Chondrocyte (in vitro differentiated cells): ENCODE data around the gene HOXC5. TPM values are rescaled to one million over a fixed set of nuclear protein-coding genes. Genes with fewer than 3 reads are reported as not detected.

ENCODE experiments used
- DNase-seq: peaks from one replicate; pipeline ENCODE4 v3.0.0; 2021; ENCODE audit warnings: mixed read lengths, low spot score
- H3K27ac Mint-ChIP-seq: one replicate; pipeline ENCODE4 v1.8.0; 2021; ENCODE audit warnings: mild to moderate bottlenecking, moderate library complexity, mixed read lengths; ENCODE audit not compliant: unreplicated experiment
- H3K27me3 Mint-ChIP-seq: 2 replicates; pipeline ENCODE4 v1.8.0; 2021; ENCODE audit warnings: low read depth, mixed read lengths
- H3K36me3 Mint-ChIP-seq: 2 replicates; pipeline ENCODE4 v1.8.0; 2021; ENCODE audit warnings: low read depth, mixed read lengths
- H3K4me1 Mint-ChIP-seq: 2 replicates; pipeline ENCODE4 v1.8.0; 2021; ENCODE audit warnings: low read depth, mild to moderate bottlenecking, mixed read lengths
- H3K4me3 Mint-ChIP-seq: one replicate; pipeline ENCODE4 v1.8.0; 2021; ENCODE audit warnings: mild to moderate bottlenecking, moderate library complexity, mixed read lengths; ENCODE audit not compliant: unreplicated experiment
- H3K9me3 Mint-ChIP-seq: 2 replicates; pipeline ENCODE4 v1.8.0; 2021; ENCODE audit warnings: low read depth, mixed read lengths
- total RNA-seq: library from RNA; stranded (reverse); gene quantifications from 3 replicates; pipeline ENCODE4 v1.2.1, GENCODE V29; 2021
- TF ChIP-seq, protein P1 (sequence below): fragments of 200-600 bp; sonication (generic); IDR thresholded peaks from 2 replicates; pipeline ENCODE4 v1.5.0; 2021; ENCODE audit warnings: antibody characterized with exemption, mild to moderate bottlenecking, moderate library complexity

The HOXC5 gene
- total RNA-seq, 1 donor from 2014 or later = not detected

DNA sequence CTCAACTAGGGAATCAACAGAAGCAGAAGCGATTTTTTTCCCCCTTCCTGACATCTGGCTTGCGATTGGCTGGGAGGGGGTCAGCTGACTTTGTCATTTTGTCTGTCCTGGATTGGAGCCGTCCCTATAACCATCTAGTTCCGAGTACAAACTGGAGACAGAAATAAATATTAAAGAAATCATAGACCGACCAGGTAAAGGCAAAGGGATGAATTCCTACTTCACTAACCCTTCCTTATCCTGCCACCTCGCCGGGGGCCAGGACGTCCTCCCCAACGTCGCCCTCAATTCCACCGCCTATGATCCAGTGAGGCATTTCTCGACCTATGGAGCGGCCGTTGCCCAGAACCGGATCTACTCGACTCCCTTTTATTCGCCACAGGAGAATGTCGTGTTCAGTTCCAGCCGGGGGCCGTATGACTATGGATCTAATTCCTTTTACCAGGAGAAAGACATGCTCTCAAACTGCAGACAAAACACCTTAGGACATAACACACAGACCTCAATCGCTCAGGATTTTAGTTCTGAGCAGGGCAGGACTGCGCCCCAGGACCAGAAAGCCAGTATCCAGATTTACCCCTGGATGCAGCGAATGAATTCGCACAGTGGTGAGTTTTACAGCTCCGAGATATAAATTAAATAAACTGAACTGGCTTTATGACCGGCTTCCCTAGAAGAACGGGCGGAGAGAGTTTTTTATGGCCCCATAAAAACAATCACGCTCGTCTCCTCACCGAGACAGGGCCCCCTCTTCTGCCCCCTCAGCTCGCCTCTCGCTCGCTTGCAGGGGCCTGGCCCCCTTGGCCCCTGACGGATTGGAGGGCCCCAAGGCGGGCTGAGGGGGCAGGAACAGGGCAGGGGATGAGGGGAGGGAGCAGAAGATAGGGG, 4.3 kb upstream of the HOXC5 start, which contains the start of gene HOXC6:
HOXC6 (plus strand) TSS at position 127 of the 888 bp plus-strand sequence; CDS start at position 209, 82 bp downstream.
- no peak for DNase-seq
- Mint-ChIP-seq H3K27me3 (peaks cover 81% of the 10 kb centered on the region), H3K27ac (no peak within 1 kb of the TSS), H3K4me1 (peaks cover 16% of the 10 kb centered on the region), H3K4me3 (no peak within 1 kb of the TSS), H3K9me3 (peaks cover 3% of the 10 kb centered on the region), H3K36me3 (peaks cover 9% of the 10 kb centered on the region)
- TF ChIP-seq, protein P1, sequence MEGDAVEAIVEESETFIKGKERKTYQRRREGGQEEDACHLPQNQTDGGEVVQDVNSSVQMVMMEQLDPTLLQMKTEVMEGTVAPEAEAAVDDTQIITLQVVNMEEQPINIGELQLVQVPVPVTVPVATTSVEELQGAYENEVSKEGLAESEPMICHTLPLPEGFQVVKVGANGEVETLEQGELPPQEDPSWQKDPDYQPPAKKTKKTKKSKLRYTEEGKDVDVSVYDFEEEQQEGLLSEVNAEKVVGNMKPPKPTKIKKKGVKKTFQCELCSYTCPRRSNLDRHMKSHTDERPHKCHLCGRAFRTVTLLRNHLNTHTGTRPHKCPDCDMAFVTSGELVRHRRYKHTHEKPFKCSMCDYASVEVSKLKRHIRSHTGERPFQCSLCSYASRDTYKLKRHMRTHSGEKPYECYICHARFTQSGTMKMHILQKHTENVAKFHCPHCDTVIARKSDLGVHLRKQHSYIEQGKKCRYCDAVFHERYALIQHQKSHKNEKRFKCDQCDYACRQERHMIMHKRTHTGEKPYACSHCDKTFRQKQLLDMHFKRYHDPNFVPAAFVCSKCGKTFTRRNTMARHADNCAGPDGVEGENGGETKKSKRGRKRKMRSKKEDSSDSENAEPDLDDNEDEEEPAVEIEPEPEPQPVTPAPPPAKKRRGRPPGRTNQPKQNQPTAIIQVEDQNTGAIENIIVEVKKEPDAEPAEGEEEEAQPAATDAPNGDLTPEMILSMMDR = no peak

DNA sequence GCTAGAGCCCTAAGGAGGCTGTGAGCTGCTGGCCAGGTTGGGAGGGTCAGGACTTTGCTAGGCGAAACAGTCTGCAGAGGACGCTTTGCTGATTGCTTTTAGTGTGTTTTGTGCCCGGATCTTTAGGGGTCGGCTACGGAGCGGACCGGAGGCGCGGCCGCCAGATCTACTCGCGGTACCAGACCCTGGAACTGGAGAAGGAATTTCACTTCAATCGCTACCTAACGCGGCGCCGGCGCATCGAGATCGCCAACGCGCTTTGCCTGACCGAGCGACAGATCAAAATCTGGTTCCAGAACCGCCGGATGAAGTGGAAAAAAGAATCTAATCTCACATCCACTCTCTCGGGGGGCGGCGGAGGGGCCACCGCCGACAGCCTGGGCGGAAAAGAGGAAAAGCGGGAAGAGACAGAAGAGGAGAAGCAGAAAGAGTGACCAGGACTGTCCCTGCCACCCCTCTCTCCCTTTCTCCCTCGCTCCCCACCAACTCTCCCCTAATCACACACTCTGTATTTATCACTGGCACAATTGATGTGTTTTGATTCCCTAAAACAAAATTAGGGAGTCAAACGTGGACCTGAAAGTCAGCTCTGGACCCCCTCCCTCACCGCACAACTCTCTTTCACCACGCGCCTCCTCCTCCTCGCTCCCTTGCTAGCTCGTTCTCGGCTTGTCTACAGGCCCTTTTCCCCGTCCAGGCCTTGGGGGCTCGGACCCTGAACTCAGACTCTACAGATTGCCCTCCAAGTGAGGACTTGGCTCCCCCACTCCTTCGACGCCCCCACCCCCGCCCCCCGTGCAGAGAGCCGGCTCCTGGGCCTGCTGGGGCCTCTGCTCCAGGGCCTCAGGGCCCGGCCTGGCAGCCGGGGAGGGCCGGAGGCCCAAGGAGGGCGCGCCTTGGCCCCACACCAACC, 3.1 kb upstream of the HOXC5 start:
- peaks cover 3% of the 10 kb centered on the region for H3K9me3 Mint-ChIP-seq
- peaks cover 9% of the 10 kb centered on the region for H3K36me3 Mint-ChIP-seq
- H3K27ac Mint-ChIP-seq = no peak overlapping the region
- H3K4me3 Mint-ChIP-seq = no peak overlapping the region
- peaks cover 75% of the 10 kb centered on the region for H3K27me3 Mint-ChIP-seq
- DNase-seq = no peak
- H3K4me1 Mint-ChIP-seq = peaks cover 19% of the 10 kb centered on the region
- TF ChIP-seq, protein P1 = no peak

DNA sequence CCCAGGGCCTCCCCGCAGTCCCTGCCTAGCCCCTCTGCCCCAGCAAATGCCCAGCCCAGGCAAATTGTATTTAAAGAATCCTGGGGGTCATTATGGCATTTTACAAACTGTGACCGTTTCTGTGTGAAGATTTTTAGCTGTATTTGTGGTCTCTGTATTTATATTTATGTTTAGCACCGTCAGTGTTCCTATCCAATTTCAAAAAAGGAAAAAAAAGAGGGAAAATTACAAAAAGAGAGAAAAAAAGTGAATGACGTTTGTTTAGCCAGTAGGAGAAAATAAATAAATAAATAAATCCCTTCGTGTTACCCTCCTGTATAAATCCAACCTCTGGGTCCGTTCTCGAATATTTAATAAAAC, 2.4 kb upstream of the HOXC5 start:
- peaks cover 9% of the 10 kb centered on the region for H3K36me3 Mint-ChIP-seq
- peaks cover 3% of the 10 kb centered on the region for H3K9me3 Mint-ChIP-seq
- H3K27ac Mint-ChIP-seq = no peak overlapping the region
- DNase-seq = no peak
- TF ChIP-seq, protein P1 = no peak
- H3K4me3 Mint-ChIP-seq = no peak overlapping the region
- peaks cover 19% of the 10 kb centered on the region for H3K4me1 Mint-ChIP-seq
- H3K27me3 Mint-ChIP-seq = peaks cover 79% of the 10 kb centered on the region

DNA sequence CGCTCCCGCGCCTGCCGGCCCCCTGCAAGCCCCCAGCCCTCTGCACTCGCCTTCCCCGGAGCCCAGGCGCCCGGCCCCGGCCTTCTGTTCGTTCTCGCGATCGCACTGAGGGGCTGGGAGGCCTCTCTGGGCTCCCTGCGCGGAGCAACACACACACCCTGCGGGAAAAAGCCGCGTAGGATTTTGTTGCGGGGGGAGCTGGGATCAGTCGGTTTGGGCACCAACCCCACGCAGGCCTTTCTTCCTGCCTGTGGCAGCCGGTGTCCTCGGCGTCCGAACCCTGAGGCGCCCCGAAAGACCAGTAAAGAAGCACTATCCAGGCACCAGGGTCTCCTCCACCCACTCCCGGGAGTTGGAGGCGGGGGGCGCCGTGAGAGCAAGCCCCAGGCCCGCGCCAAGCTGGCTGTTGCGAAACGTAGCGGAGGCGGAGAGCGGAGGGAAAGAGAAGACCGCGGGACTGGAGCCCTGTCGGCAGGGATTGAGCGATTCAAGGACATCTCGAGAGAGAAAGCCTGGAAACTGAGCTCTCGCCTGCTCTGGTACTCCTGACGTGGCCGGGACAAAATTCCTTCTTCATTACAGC, 1.9 kb upstream of the HOXC5 start:
- H3K9me3 Mint-ChIP-seq = peaks cover 3% of the 10 kb centered on the region
- H3K4me1 Mint-ChIP-seq = peaks cover 19% of the 10 kb centered on the region
- peaks cover 9% of the 10 kb centered on the region for H3K36me3 Mint-ChIP-seq
- no peak for DNase-seq
- H3K27me3 Mint-ChIP-seq = peaks cover 79% of the 10 kb centered on the region
- H3K27ac Mint-ChIP-seq = no peak overlapping the region
- TF ChIP-seq, protein P1 = no peak
- peak overlapping the region; percentile 63 for H3K4me3 Mint-ChIP-seq

DNA sequence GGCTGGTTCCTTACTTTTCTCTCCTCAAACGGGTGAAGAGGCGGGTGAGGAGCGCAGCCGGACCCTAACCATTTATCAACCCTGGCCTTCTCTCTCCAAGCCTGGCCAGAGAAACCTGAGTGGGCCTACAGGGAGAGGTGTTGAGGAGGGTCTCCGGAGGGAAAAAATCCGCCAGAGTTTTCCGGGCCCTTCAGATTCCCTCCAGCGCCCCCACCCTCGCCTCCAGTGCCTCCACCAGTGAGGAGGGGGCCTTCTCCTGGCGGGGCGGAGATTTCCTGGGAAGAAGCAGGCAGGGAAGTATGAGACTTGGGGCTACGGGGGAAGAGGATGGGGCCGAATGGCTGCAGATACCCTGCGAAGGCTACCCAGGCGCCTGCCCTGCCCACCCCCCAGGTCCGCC, 1.4 kb upstream of the HOXC5 start:
- DNase-seq = no peak
- no peak overlapping the region for H3K27ac Mint-ChIP-seq
- peaks cover 9% of the 10 kb centered on the region for H3K36me3 Mint-ChIP-seq
- H3K4me3 Mint-ChIP-seq = peak overlapping the region; percentile 63
- H3K27me3 Mint-ChIP-seq = peaks cover 80% of the 10 kb centered on the region
- H3K9me3 Mint-ChIP-seq = peaks cover 3% of the 10 kb centered on the region
- TF ChIP-seq, protein P1 = no peak
- peaks cover 19% of the 10 kb centered on the region for H3K4me1 Mint-ChIP-seq
